GM06990 (cell line): ENCODE measurements around the gene PARVA.

Experiments
- DNase-seq: peaks from one replicate; pipeline ENCODE4 v3.0.0-alpha.2; 2011; ENCODE audit not compliant: insufficient read length; ENCODE audit errors: extremely low read depth
- H3K27me3 ChIP-seq: replicated peaks from 2 replicates; pipeline ENCODE4 v1.6.0; 2011; ENCODE audit warnings: low read length; ENCODE audit not compliant: control insufficient read depth, insufficient read depth
- H3K36me3 ChIP-seq: 2 replicates; pipeline ENCODE4 v1.5.1; 2011; ENCODE audit warnings: low read length; ENCODE audit not compliant: control insufficient read depth, insufficient read depth
- H3K4me3 ChIP-seq: replicated peaks from 2 replicates; pipeline ENCODE4 v1.5.1; 2011; ENCODE audit warnings: low read depth, mild to moderate bottlenecking, control low read depth, low read length
- TF ChIP-seq, protein P1 (sequence below): IDR thresholded peaks from 2 replicates; pipeline ENCODE4 v1.5.1; 2011; ENCODE audit warnings: low read length, control low read depth, mild to moderate bottlenecking, inconsistent platforms; ENCODE audit not compliant: insufficient read depth, poor library complexity, severe bottlenecking

PARVA gene

GRCh38 chr11:12403122-12403996, 26.0 kb downstream of the PARVA start:
- H3K36me3 ChIP-seq = no peaks in the 10 kb centered on the region
- TF ChIP-seq, protein P1, sequence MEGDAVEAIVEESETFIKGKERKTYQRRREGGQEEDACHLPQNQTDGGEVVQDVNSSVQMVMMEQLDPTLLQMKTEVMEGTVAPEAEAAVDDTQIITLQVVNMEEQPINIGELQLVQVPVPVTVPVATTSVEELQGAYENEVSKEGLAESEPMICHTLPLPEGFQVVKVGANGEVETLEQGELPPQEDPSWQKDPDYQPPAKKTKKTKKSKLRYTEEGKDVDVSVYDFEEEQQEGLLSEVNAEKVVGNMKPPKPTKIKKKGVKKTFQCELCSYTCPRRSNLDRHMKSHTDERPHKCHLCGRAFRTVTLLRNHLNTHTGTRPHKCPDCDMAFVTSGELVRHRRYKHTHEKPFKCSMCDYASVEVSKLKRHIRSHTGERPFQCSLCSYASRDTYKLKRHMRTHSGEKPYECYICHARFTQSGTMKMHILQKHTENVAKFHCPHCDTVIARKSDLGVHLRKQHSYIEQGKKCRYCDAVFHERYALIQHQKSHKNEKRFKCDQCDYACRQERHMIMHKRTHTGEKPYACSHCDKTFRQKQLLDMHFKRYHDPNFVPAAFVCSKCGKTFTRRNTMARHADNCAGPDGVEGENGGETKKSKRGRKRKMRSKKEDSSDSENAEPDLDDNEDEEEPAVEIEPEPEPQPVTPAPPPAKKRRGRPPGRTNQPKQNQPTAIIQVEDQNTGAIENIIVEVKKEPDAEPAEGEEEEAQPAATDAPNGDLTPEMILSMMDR = no peak
- no peaks in the 10 kb centered on the region for H3K27me3 ChIP-seq
- no peak for DNase-seq
- no peak overlapping the region for H3K4me3 ChIP-seq

DNA sequence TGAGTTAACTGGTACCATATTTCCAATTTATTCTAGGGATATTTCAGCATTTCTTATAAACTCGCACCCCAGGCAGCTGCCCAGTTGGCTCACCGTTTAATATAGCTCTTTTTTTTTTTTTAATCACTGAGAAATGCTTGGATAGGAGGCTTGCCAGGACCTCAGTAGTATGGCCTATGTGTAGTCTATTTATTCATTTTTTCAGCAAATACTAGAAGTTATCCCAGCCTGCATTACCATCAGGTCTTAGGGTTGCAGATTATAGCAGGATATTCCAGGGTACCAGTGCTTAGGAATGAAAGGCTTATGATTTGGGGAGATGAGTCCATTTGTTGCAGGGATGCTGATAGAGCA, 26.6 kb downstream of the PARVA start:
- TF ChIP-seq, protein P1 = no peak
- H3K27me3 ChIP-seq = no peaks in the 10 kb centered on the region
- no peak for DNase-seq
- H3K36me3 ChIP-seq = no peaks in the 10 kb centered on the region
- H3K4me3 ChIP-seq = no peak overlapping the region

- no peak overlapping the region for H3K4me3 ChIP-seq
- H3K36me3 ChIP-seq = no peaks in the 10 kb centered on the region
- DNase-seq = no peak
- no peaks in the 10 kb centered on the region for H3K27me3 ChIP-seq
- TF ChIP-seq, protein P1 = no peak
Measured at GRCh38 chr11:12404436-12404835, 27.1 kb downstream of the PARVA start.

DNA sequence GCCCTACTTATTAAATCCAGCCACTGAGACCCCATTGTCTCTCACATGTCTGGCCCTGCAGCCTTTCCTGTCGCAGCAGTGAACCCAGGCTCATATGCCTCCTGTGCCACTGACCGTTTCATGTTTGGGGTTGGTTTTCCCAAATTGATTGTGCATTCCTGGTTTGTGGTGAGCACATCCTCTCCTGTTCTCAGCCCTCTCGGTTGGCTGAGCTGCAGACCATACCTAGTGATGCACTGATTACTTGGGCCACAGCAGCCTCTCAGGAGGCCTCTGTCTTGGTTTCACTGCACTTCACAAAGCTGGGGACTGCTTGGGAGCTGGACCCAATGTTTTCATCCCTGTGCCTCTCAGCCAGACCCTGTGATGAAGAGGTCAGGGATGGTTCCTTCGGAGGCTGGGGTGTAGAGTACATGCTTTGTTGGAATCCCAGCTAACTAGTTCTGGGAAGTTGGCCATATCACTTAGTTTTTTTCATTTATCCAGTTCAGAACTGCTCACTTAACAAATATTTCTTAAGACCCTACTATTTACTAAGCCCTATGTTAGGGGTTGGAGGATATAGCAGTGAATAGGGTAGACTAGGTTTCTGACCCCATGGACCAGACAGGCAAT, 30.9 kb downstream of the PARVA start:
- Histone ChIP-seq H3K4me3 (no peak overlapping the region), H3K27me3 (no peaks in the 10 kb centered on the region), H3K36me3 (no peaks in the 10 kb centered on the region)
- DNase-seq = no peak
- TF ChIP-seq, protein P1 = no peak

DNA sequence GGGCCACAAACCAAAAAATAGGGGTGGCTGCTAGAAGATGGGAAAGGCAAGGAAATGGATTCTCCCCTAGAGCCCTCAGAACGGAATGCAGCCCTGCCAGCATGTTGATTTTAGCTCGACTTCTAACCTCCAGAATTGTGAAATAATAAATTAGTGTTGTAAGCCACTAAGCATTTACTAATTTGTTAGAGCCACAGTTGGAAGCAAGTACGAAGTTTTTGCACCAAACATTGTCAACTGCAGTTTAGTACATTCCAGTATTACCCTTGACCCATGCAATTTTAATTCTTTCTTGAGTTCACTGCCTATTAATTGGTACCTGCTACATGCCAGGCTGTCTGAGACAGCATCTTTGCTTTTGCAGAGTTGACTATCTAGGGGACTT, 32.2 kb downstream of the PARVA start:
- no peak for DNase-seq
- Histone ChIP-seq H3K27me3 (no peaks in the 10 kb centered on the region), H3K36me3 (no peaks in the 10 kb centered on the region), H3K4me3 (no peak overlapping the region)
- TF ChIP-seq, protein P1 = no peak
